Measurements from ENCODE around the gene MKI67. TPM values are rescaled to one million over a fixed set of nuclear protein-coding genes. Genes with fewer than 3 reads are reported as not detected.
"Not testable (repeated sequence)": the region's sequence is repeated elsewhere in the genome, so short reads cannot be mapped to it uniquely, and the experiment has no call there.

MKI67 gene
- total RNA-seq, 1 experiment from 2014 or later = 81.4 TPM

GRCh38 chr10:128172756-128173155 lies 46.5 kb upstream of the MKI67 start:
- ChIA-PET POLR2A (no interaction called here), CTCF (interaction anchor here (0.6 to 1.9 kb wide), 3 partner anchors 22 to 826 kb away, joined by 3 to 6 read pairs (median 5); no protein-coding TSS in a partner anchor)
- Mint-ChIP-seq H3K9me3 (ENCODE audit: unreplicated experiment) (peaks cover 9% of the 10 kb centered on the region), H3K27me3 (ENCODE audit: insufficient read depth, unreplicated experiment) (peaks cover 8% of the 10 kb centered on the region), H3K4me3 (ENCODE audit: unreplicated experiment) (no peak overlapping the region), H3K4me1 (ENCODE audit: insufficient read depth, unreplicated experiment) (peaks cover 13% of the 10 kb centered on the region), H3K27ac (ENCODE audit: low read depth, unreplicated experiment) (peak overlapping the region; percentile 82), H3K36me3 (ENCODE audit: insufficient read depth, unreplicated experiment) (no peaks in the 10 kb centered on the region)
- no TSS peak for BruUV-seq (replicated peaks)
- DNase-seq (ENCODE audit: unreplicated experiment) = no peak
- no peak for TF ChIP-seq CTCF (IDR thresholded peaks at IDR 0.05; ENCODE audit: unreplicated experiment)
- intact Hi-C loops (cut with micrococcal nuclease) = no loop called here

DNA sequence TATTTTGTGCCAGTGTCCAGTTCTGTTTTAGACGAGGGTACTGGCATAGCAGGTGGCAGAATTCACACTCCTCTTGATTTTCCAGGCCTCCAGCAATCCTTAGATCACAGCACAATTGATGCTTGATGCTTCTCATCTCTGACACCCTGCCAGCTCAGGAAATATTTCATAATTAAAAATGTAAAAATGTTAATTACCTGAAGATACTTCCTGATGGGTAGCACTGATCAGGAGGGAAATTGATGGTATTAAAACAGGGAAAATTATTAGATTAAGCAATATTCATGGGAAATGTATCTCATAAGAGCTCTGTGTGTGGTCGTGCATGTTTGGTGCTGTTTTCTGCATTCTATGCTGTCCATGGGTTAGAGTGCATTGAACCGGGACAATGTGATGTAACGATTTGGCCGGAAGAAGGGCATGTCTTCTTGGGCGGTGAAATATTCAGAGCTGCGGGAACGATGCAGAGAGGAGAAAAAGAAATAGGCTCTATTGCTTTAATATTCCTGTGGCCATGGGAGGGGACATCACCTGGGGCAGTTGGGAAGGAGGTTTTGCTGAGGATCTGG lies 43.7 kb upstream of the MKI67 start:
- no peak for TF ChIP-seq CTCF (IDR thresholded peaks at IDR 0.05; ENCODE audit: unreplicated experiment)
- Mint-ChIP-seq H3K27ac (ENCODE audit: low read depth, unreplicated experiment) (no peak overlapping the region), H3K27me3 (ENCODE audit: insufficient read depth, unreplicated experiment) (peaks cover 13% of the 10 kb centered on the region), H3K4me3 (ENCODE audit: unreplicated experiment) (no peak overlapping the region), H3K4me1 (ENCODE audit: insufficient read depth, unreplicated experiment) (peaks cover 13% of the 10 kb centered on the region), H3K9me3 (ENCODE audit: unreplicated experiment) (peaks cover 6% of the 10 kb centered on the region), H3K36me3 (ENCODE audit: insufficient read depth, unreplicated experiment) (no peaks in the 10 kb centered on the region)
- intact Hi-C loops (cut with micrococcal nuclease) = no loop called here
- CTCF ChIA-PET = interaction anchor here (1.3 to 1.8 kb wide), 2 partner anchors 9 to 101 kb away, joined by 3 to 8 read pairs; no protein-coding TSS in a partner anchor
- no TSS peak for BruUV-seq (replicated peaks)
- DNase-seq (ENCODE audit: unreplicated experiment) = no peak
- POLR2A ChIA-PET = interaction anchor here (0.7 to 1.0 kb wide), 3 partner anchors 15 to 63 kb away, joined by 3 read pairs; no protein-coding TSS in a partner anchor

DNA sequence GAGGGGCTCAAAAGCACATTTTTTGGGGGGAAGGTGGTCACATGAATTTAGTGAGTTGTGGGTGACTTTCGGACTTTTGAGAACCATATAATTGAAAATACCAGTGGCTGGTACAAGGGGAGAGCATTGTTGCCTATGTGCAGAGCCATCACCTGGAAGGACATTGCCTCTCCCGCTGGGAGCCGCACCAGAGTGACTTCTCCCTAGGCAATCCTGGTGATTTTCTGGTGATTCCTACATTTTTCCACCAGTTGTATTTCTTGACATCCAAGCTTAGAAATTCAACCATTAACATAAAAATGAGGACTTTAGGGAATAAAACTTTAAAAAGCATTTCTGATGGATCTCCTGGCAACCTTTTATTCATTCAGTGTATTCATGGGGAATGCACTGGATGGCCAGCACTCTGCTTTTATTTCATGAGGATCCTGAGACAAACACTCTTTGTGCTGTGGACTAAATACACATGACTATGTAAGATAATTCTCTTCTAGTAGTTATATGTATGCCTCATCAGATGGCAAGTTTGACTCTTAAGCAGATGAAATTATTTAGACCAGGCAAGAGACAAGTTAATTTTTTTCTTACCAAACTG lies 41.8 kb upstream of the MKI67 start:
- CTCF ChIA-PET = no interaction called here

GRCh38 chr10:128167123-128167522 lies 40.9 kb upstream of the MKI67 start:
- BruUV-seq (replicated peaks); H3K36me3 Mint-ChIP-seq (ENCODE audit: insufficient read depth, unreplicated experiment); H3K27ac Mint-ChIP-seq (ENCODE audit: low read depth, unreplicated experiment); H3K4me1 Mint-ChIP-seq (ENCODE audit: insufficient read depth, unreplicated experiment); POLR2A ChIA-PET; H3K4me3 Mint-ChIP-seq (ENCODE audit: unreplicated experiment); H3K9me3 Mint-ChIP-seq (ENCODE audit: unreplicated experiment); DNase-seq (ENCODE audit: unreplicated experiment); intact Hi-C loops (cut with micrococcal nuclease): not testable (repeated sequence)
- peaks cover 18% of the 10 kb centered on the region for H3K27me3 Mint-ChIP-seq (ENCODE audit: insufficient read depth, unreplicated experiment)
- CTCF ChIA-PET = interaction anchor here (0.8 to 2.7 kb wide), 3 partner anchors 12 to 260 kb away, joined by 3 to 11 read pairs (median 10); partner anchors contain the start of gene PTPRE

More for the DNA sequence above, 41.8 kb upstream of the MKI67 start:
- Mint-ChIP-seq H3K27me3 (ENCODE audit: insufficient read depth, unreplicated experiment) (peaks cover 18% of the 10 kb centered on the region), H3K4me1 (ENCODE audit: insufficient read depth, unreplicated experiment) (peaks cover 5% of the 10 kb centered on the region), H3K27ac (ENCODE audit: low read depth, unreplicated experiment) (no peak overlapping the region), H3K4me3 (ENCODE audit: unreplicated experiment) (no peak overlapping the region), H3K36me3 (ENCODE audit: insufficient read depth, unreplicated experiment) (no peaks in the 10 kb centered on the region), H3K9me3 (ENCODE audit: unreplicated experiment) (no peaks in the 10 kb centered on the region)
- BruUV-seq (replicated peaks) = no TSS peak
- POLR2A ChIA-PET = no interaction called here
- no peak for TF ChIP-seq CTCF (IDR thresholded peaks at IDR 0.05; ENCODE audit: unreplicated experiment)
- intact Hi-C loops (cut with micrococcal nuclease) = no loop called here
- DNase-seq (ENCODE audit: unreplicated experiment) = no peak
